HG02763 (cell line): Measurements from ENCODE around the gene BACH1.
"Not testable (repeated sequence)": the region's sequence is repeated elsewhere in the genome, so short reads cannot be mapped to it uniquely, and the experiment has no call there.

Source experiments
- ATAC-seq: cut with Tn5 transposase; IDR thresholded peaks from one replicate; pipeline ENCODE4 v1.9.1; 2021; ENCODE audit warnings: mild to moderate bottlenecking, moderate library complexity; ENCODE audit not compliant: unreplicated experiment

BACH1 gene

DNA sequence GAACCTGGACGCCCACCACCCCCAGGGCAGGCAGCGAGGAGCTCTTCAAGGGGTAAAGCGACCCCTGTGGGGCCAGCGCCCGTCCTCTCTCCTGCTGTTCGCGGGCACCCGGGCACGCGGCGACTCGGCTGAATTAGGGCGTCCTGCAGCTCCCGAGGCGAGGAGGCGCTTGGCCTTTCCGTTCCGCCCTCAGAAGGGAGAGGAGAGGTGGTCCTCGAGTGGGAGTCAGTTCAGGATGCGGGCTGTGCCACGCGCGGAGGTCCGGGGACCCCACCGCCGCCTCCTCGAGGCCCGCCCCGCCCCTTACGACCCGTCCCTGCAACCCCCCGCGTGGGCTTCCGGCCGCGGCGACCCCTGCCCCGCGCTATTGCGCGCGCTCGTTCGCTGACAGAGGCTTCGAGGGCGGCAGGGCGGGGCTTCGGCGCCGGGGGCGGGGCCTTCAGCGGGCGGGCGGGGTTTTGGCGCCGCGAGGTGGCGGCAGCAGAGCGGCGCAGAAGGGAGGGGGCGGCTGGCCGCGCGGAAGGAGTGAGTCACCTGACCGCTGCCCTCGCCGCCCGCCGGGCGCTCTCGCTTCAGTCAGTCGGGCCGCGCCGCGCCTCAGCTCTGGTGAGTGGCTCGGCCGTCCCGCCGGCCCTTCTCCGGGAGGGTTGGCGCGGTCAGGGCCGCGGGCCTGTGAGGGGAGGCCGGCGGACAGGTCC is at the start of gene BACH1:
TSS of gene BACH1 (plus strand) at position 575 of the 698 bp plus-strand sequence. CDS start 22,359 bp downstream, outside the sequence.
- peak; percentile 48 for ATAC-seq

DNA sequence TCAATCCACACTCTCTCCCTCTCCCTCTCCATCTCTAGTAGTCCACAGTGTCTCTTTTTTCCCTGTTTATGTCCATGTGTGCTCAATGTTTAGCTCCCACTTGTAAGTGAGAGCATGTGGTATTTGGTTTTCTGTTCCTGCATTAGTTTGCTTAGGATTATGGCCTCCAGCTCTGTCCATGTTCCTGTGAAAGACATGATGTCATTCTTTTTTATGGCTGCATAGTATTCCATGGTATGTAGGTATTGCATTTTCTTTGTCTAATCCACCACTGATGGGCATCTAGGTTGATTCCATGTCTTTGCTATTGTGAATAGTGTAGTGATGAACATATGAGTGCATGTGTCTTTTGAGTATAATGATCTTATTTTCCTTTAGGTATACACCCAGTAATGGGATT is 49.4 kb upstream of the BACH1 start:
- ATAC-seq: not testable (repeated sequence)

DNA sequence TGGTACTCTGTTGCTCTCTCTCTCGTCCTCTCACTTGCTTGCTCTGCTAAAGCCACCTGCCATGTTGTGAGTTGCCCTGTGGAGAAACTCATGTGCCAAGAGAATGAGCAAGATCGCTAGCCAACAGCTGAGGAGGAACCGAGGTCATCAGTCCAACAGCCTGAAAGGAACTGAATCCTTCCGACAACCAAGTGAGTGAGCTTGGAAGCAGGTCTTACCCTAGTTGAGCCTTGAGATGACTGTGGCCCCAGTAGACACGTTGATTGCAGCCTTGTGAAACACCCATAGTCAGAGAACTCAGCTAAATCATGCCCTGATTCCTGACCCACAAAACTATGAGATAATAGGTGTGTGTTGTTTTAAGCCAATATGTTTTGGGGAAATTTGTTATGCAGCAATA is 48.1 kb upstream of the BACH1 start:
- ATAC-seq: no peak

DNA sequence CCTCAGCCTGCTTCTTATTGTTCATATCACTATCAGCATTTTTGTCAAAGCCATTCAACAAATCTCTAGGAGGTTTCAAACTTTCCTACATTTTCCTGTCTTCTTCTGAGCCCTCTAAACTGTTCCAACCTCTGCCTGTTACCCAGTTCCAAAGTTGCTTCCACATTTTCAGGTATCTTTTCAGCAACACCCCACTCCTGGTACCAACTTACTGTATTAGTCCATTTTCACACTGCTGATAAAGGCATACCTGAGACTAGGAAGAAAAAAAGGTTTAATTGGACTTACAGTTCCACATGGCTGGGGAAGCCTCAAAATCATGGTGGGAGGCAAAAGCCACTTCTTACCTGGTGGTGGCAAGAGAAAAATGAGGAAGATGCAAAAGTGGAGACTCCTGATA is 44.9 kb upstream of the BACH1 start:
- not testable (repeated sequence) for ATAC-seq

DNA sequence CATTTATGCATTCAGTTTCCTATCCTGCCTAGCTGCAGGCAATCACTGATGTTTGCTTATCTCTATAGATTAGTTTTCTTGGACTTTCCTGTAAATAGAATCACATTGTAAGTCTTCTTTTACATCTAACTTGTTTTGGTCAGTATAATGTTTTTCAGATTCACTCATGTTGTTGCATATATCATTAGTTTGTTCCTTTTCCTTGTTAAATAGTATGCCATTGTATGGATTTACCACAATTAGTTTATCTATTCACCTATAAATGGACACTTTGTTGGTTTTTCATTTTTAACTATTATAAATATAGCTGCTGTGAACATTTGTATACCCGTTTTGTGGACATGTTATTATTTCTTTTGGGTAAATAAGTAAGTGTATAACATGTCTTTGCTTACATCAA is 44.2 kb upstream of the BACH1 start:
- no peak for ATAC-seq

DNA sequence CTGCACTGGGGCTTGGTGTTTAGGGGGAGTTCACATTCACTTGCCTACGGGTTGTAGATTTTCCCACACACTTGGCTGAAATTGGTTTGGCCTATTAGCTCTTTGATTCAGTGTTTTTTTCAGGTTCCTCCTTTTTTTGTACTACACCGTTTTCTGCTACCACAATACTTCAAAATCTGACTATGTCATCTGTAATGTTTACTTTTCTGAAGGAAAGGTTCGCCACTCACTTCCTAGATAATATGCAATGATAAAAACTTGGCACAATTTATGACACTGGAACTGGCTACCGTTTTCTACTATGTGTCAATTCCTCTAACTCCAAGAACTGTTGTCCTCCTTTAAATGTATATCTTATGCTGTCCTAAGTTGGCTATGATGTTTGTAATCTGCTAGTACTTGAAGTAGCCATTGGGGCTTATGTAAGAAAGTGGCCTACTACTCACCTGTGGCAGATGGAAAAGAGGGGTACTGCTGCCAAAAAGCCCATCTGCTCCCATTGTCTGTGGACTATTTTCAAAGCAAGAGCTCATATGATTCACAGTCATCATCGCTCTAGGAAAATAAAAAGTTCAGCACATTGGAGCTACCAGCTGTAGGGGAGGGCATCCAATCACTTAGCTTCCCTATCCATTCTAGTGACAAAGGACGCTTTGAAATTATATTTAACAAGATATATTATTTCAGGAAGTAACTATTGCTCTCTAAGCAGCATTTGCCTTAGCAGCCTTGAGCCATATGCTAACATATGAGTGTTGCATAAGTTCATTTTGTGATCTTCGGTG is 42.4 kb upstream of the BACH1 start:
- ATAC-seq: no peak

DNA sequence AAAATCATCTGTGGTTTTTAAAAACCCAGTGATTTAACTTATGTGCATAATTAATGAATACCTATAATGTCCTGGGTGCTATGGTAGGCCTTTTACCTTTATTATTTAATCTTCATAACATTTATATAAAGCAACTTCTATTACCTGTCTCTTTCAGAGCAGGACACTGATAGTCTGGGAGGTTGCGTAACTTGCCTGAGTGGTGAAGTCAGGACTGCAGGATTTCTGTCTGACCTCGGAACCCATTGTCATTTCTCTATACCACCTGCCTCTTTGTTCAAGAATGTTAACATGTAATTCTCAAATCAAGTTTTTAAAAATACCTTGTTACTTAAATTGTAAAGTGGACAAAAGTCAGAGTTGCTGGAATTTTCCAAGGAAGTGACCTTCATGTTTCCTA is 41.0 kb upstream of the BACH1 start:
- no peak for ATAC-seq

DNA sequence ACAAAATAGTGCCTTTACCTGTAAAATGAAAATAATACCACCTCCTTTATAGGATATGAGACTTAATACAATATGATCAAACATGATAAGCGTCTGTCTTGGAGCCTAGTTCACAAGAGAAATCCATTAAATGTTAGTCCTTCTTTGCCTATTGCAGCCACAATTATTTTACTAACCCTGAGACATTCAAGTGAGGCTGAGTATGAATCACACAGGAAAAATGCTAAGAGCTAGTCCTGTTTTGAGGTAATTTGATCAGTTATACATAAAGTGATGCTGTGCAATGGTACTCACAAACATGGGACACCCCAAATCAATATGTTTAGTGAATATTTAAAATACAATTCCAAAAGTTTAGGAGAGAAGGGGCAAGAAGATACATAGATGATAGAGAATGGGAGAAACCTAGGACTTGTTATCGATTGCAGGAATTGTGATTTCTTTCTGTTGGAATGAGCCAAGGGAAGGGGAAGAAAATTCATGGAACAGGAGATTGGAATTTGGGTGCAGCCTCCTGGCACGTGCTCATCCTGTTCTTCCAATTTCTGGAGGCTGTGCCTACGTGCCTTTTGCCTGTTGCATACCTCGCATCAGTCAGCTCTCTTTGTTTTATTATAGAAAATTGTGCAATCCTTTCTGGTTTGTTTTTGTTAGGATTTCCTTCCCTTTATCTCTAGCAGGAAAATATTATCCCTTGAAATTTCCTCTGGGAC is 39.9 kb upstream of the BACH1 start:
- no peak for ATAC-seq

DNA sequence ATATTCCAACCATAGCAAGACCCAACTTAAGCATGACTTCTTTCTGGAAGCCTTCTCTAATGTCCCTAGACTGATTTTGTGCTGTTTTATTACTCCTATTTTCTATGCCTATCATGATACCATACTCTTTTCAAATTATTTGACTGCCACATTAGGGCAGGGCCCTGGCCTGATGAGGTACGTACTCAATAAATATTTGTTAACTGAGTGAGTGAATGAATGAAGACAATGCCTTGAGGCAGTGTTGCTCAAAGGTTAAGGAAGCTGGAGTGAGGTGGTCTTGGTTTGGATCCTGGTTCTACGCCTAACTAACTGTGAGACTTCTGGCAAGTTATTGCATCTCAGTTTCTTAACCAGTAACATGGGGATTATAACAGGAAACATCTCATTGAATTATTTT is 38.3 kb upstream of the BACH1 start:
- ATAC-seq: no peak

DNA sequence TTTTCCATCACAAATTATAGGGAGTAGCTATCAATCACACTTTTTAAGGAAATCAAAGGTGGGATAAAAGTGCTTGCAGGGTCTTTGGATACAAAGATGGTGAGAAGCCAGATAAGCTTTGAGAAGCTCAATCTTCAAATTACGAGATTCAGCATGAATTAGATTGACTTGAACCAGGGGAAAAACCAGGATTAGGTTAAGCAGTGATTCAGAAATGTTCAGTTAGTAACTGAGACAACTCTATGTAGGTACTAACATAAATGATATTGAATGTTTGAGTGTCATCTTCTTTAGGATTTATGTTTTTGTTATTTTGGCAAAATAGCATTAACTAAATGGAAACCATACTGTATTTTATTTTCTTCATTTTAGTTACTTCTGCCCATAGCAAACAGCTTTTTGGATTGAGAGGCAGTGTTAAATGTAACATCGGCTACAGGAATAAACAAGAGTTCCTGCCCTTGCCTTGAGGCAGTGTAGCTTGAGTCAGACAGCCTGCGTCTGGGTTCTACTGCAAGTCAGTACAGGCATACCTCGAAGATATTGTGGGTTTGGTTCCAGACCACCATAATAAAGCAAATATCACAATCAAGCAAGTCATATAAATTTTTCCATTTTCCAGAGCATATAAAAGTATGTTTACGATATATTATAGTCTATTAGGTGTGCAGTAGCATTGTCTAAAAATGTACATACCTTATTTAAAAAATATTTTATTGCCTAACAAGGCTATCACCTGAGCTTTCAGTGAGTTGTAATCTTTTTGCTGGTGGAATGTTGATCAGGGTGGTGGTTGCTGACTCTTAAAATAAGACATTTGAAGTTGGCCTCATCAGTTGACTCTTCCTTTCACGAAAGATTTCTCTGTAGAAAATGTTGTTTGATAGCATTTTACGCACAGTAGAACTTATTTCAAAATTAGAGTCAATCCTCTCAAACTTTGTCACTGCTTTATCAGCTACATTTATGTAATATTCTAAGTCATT is 36.9 kb upstream of the BACH1 start:
- ATAC-seq: no peak

DNA sequence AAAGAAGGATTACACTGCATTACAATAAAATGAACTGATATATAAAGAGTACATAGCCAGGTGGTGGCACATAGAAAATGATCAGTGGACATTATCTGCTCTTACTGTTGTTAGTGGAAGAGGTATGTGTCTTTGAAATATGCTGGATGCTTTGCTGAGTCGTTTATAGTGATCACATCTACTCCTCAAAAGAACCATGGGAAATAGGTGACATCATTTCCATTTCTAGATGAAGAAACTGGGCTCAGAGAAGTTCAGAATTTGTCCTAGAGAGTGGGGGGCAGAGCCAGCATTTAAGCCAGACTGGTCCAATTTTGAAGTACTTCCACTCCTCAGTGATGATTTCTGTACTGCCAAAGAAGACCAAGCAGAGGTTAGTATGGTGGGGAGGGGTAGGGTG is 34.0 kb upstream of the BACH1 start:
- ATAC-seq: no peak

DNA sequence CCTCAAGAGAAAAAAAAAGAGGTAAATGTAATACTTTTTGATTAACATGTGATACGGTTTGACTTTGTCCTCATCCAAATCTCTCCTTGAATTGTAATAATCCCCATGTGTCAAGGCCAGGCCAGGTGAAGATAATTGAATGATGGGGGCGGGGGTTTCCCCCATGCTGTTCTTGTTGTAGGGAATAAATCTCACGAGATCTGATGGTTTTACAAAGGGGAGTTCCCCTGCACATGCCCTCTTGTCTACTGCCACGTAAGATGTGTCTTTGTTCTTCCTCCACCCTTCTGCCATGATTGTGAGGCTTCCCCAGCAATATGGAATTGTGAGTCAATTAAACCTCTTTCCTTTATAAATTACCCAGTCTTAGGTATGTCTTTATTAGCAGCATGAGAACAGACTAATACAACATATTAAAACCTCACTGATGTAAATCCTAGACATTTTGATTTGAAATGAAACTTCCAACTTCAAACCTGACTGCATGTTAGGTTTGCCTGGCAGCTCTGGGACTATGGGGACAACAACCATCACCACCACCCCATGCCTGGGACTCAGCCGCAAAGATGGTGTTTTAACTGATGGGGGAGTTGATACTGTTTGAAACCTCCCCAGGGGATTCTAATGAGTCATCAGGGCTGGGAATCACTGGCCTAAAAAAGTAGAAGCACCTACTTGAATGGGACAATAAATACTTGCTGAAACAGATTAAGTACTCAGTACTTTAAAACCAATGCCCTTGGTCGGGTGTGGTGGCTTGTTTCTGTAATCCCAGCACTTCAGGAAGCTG is 32.8 kb upstream of the BACH1 start:
- ATAC-seq: peak; percentile 43

DNA sequence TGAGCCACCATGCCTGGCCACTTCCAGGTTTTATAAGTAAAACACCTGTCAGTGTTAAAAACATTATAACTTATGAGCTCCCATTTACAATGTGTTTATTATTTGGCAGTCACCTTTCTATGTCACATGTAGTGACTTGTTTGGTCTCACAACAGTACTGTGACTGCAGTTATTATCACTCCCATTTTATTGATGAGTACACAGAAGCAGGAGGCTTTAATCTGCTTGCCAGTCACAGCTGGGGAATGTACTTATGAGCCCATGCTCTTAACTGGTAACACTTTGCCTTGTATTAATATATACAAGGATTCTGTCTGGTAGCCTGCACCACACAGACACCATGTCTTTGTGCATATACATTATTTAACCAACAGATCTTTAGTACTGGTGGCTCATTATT is 31.1 kb upstream of the BACH1 start:
- ATAC-seq: no peak

DNA sequence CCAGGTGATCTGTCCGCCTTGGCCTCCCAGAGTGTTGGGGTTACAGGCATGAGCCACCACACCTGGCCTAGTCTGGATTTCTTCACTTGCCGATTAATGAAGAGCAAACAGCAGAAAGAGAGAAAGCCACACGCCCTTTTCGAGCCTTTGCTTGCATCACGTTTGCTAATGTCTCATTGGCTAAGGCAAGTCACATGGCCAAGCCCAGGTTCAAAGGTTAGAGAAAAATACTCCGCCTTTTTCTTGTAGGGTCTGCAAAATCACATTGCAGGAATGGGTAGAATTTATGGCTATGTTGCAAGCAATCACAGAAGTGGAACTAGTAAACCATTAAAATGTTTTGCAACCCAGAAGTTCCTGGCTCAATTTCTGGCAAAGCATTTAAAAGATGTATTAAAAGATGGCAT is 26.8 kb upstream of the BACH1 start:
- no peak for ATAC-seq

DNA sequence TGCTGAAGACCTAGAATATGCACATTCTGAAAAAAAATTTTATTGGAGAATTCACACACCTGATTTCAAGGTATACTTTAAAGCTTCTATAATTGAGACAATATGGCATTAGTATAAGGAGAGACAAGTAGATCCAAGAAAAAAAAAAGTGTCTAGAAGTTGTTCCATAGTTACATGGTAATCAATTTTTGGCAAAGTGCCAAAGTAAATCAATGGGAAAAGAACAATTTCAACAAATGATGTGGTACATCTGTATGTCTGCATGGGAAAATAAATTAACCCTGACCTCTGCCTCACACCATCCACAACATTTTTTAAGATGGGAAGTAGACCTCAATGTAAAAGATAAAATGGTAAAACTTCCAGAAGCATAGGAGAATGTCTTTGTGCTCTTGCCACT is 21.3 kb upstream of the BACH1 start:
- no peak for ATAC-seq

DNA sequence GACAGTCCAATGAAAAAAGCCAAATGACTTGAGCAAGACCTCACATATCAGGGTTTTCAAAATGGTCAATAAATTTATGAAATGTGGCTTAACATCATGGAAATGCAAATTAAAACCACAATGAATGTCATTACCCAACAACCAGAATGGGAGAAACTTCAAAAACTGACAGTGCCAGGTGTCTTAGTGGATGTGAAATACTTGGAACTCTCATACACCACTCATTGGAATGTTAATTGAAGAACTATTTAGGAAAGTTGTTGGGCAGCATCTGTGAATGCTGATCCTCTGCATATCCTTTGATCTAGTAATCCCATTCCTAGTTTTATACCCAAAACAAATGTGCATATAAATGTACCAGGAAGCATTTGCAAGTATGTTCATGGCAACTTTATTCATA is 19.2 kb upstream of the BACH1 start:
- no peak for ATAC-seq

DNA sequence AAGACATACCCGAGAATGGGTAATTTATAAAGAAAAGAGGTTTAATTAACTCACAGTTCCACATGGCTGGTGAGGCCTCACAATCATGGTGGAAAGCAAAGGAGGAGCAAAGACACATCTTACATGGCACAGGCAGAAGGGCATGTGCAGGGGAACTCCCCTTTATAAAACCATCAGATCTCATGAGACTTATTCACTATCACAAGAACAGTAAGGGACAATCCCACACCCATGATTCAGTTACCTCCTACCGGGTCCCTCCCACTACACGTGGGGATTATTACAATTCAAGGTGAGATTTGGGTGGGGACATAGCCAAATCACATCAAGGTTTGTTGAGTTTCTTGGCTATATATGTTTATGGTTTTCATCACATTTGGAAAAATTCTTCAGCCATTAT is 16.9 kb upstream of the BACH1 start:
- ATAC-seq: not testable (repeated sequence)

DNA sequence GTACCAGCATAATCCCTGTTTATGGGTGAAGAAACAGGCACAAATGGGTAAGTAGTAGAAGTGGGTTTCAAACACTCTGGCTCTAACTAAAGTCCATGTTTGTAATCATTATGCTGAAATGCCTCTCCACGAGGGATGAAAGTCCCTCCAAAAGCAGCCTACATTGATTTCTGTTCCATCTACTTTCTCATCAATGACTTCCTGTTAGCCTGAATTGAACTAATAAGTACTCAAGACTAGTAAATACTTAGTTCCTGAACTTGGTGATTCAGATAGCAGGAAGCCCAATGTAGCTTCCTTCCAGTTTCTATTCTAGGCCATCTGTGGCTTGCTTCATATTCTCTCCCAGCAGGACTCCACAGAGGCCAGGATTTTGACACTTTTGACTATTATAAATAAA is 11.3 kb upstream of the BACH1 start:
- no peak for ATAC-seq

DNA sequence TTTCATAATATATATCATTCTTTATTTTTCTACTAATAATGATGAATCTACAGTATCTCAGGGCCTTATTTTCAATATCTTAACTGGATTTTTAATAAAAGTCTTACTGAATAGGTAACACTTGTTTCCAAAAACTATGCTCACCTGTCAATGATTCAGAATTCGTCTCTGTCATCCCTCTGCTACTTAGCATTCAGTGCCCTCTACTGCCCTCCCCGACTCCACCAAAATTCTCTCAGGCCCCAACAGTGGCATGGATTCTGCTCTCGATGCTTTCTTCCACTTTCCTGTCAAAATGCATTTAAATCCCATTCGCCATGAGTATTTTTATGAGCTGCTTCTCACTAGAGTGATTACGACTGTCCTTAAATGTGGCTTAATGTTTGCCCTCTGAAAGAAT is 10.5 kb upstream of the BACH1 start:
- ATAC-seq: no peak

DNA sequence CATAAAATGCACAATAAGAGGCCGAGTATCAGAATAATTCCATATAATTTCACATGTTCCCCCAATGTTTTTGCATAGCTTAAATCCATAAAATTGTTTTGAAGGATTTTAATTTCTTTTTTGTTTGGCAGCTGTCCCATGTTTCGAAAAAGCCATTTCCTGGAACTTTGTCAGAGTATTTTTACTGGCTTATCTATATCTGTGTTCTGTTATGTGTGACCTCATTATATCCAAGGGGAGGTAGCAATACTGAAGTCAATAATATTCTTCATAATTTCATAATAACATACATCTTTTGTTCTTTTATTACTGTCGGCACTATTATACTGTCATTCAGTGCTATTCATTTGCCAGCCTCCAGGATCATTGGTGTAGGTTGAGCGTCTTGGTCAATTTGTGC is 9.4 kb upstream of the BACH1 start:
- no peak for ATAC-seq
